Measurements from ENCODE around the gene HEPACAM2.

Gene HEPACAM2

GRCh38 chr7:93235541-93235940, 9.3 kb upstream of the HEPACAM2 start:
- no peak for DNase-seq
- Histone ChIP-seq H3K27ac (no peak overlapping the region), H3K4me3 (ENCODE audit: low read depth, low read length) (no peak overlapping the region), H3K36me3 (replicated peaks) (no peaks in the 10 kb centered on the region), H3K27me3 (replicated peaks) (no peaks in the 10 kb centered on the region)
- in situ Hi-C loops (cut with HindIII; ENCODE audit: low pct_ligation_motif_present, low sequenced_read_pairs), result no loop called here
- TF ChIP-seq CTCF (IDR thresholded peaks at IDR 0.05; ENCODE audit: low read depth, low read length, missing control alignments), result no peak

- Histone ChIP-seq H3K36me3 (replicated peaks) (no peaks in the 10 kb centered on the region), H3K4me3 (ENCODE audit: low read depth, low read length) (peak overlapping the region; percentile 92), H3K27ac (no peak overlapping the region), H3K27me3 (replicated peaks) (no peaks in the 10 kb centered on the region)
- DNase-seq, result no peak
- TF ChIP-seq CTCF (IDR thresholded peaks at IDR 0.05; ENCODE audit: low read depth, low read length, missing control alignments), result no peak
- in situ Hi-C loops (cut with HindIII; ENCODE audit: low pct_ligation_motif_present, low sequenced_read_pairs), result no loop called here
Measured at GRCh38 chr7:93232673-93233018, 6.4 kb upstream of the HEPACAM2 start.

- peak within 1 kb of the TSS; percentile 92 for H3K4me3 ChIP-seq (ENCODE audit: low read depth, low read length)
- no peak for TF ChIP-seq CTCF (IDR thresholded peaks at IDR 0.05; ENCODE audit: low read depth, low read length, missing control alignments)
- no peaks in the 10 kb centered on the region for H3K27me3 ChIP-seq (replicated peaks)
- H3K36me3 ChIP-seq (replicated peaks), result no peaks in the 10 kb centered on the region
- in situ Hi-C loops (cut with HindIII; ENCODE audit: low pct_ligation_motif_present, low sequenced_read_pairs), result no loop called here
- H3K27ac ChIP-seq, result no peak within 1 kb of the TSS
- DNase-seq, result peak; percentile 98
Measured at GRCh38 chr7:93231799-93232672, 5.8 kb upstream of the HEPACAM2 start, which contains the start of gene VPS50. Gene VPS50, plus strand, starts transcription at chr7:93232366. Its CDS starts 102 bp downstream, at chr7:93232468.

GRCh38 chr7:93231259-93231658, 5.0 kb upstream of the HEPACAM2 start:
- no peaks in the 10 kb centered on the region for H3K36me3 ChIP-seq (replicated peaks)
- H3K27ac ChIP-seq, result no peak overlapping the region
- DNase-seq, result no peak
- TF ChIP-seq CTCF (IDR thresholded peaks at IDR 0.05; ENCODE audit: low read depth, low read length, missing control alignments), result no peak
- peak overlapping the region; percentile 92 for H3K4me3 ChIP-seq (ENCODE audit: low read depth, low read length)
- in situ Hi-C loops (cut with HindIII; ENCODE audit: low pct_ligation_motif_present, low sequenced_read_pairs), result no loop called here
- no peaks in the 10 kb centered on the region for H3K27me3 ChIP-seq (replicated peaks)

GRCh38 chr7:93228302-93228701, 2.0 kb upstream of the HEPACAM2 start:
- in situ Hi-C loops (cut with HindIII; ENCODE audit: low pct_ligation_motif_present, low sequenced_read_pairs), result no loop called here
- peak; percentile 58 for TF ChIP-seq CTCF (IDR thresholded peaks at IDR 0.05; ENCODE audit: low read depth, low read length, missing control alignments)
- peaks cover 3% of the 10 kb centered on the region for H3K27me3 ChIP-seq (replicated peaks)
- peak; percentile 31 for DNase-seq
- no peak overlapping the region for H3K27ac ChIP-seq
- no peaks in the 10 kb centered on the region for H3K36me3 ChIP-seq (replicated peaks)
- no peak overlapping the region for H3K4me3 ChIP-seq (ENCODE audit: low read depth, low read length)

Data from brain microvascular endothelial cell (primary cell).